Daoy (cell line): Measurements from ENCODE around the gene SCRN2. TPM values are rescaled to one million over a fixed set of nuclear protein-coding genes. Genes with fewer than 3 reads are reported as not detected.

Experiments used
- DNase-seq: peaks from one replicate; pipeline ENCODE4 v3.0.0-alpha.2; 2015; ENCODE audit warnings: low read depth
- total RNA-seq: library from RNA; depleted of rRNA; stranded (reverse); fragments of >200 nt; shearing (Covaris generic); gene quantifications from 2 replicates; pipeline ENCODE4 v1.2.3, GENCODE V29; 2014; rRNA removed

The SCRN2 gene
- 7.1 and 11.0 TPM in 2 replicates for total RNA-seq

- peak; percentile 85 for DNase-seq
Observed at GRCh38 chr17:47840742-47841487, at the start of gene SCRN2. SCRN2 (minus strand) TSS chr17:47841273; CDS start chr17:47840843, 430 bp downstream.

GRCh38 chr17:47889734-47890529 lies 48.9 kb upstream of the SCRN2 start:
- DNase-seq: peak; percentile 71

GRCh38 chr17:47888293-47888692 lies 47.2 kb upstream of the SCRN2 start:
- DNase-seq: peak; percentile 17

- no peak for DNase-seq
Observed at GRCh38 chr17:47884905-47885730, 44.0 kb upstream of the SCRN2 start.

- DNase-seq: no peak
Observed at GRCh38 chr17:47884427-47884740, 43.3 kb upstream of the SCRN2 start.

GRCh38 chr17:47883589-47884426 lies 42.7 kb upstream of the SCRN2 start:
- no peak for DNase-seq

- DNase-seq: no peak
Observed at GRCh38 chr17:47882695-47883588, 41.9 kb upstream of the SCRN2 start.

- peak; percentile 73 for DNase-seq
Observed at GRCh38 chr17:47882247-47882646, 41.2 kb upstream of the SCRN2 start.

- DNase-seq: no peak
Observed at GRCh38 chr17:47879776-47880454, 38.8 kb upstream of the SCRN2 start.

- peak; percentile 65 for DNase-seq
Observed at GRCh38 chr17:47879028-47879585, 38.0 kb upstream of the SCRN2 start.

- no peak for DNase-seq
Observed at GRCh38 chr17:47878203-47879027, 37.3 kb upstream of the SCRN2 start.

- no peak for DNase-seq
Observed at GRCh38 chr17:47877368-47878034, 36.4 kb upstream of the SCRN2 start.

- no peak for DNase-seq
Observed at GRCh38 chr17:47875011-47875985, 34.2 kb upstream of the SCRN2 start.

- DNase-seq: no peak
Observed at GRCh38 chr17:47873200-47874090, 32.4 kb upstream of the SCRN2 start.

- peak; percentile 40 for DNase-seq
Observed at GRCh38 chr17:47872651-47873161, 31.6 kb upstream of the SCRN2 start.
